ENCODE data around the gene DEFB125.

Gene DEFB125
- long read RNA-seq = 0 reads

DNA sequence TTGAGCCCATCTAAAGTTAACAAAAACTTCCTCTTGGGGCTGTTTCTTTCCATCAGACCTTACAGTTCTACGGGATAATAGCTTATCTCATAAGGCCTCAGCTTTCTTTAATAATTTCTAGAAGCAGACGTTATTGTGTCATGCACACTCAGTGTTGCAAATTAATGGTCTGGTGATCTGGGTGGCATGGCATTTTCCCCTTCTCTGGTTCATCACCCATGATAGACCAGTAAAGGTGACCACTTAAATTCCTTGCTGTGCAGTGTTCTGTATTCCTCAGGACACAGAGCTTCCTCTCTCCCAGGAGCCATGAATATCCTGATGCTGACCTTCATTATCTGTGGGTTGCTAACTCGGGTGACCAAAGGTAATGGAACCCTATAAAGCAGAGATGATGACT lies at the start of gene DEFB125:
Gene DEFB125 (plus strand): TSS at position 272 of the 400 bp plus-strand sequence. CDS start 38 bp downstream, at position 310.
- TF ChIP-seq, protein P1, sequence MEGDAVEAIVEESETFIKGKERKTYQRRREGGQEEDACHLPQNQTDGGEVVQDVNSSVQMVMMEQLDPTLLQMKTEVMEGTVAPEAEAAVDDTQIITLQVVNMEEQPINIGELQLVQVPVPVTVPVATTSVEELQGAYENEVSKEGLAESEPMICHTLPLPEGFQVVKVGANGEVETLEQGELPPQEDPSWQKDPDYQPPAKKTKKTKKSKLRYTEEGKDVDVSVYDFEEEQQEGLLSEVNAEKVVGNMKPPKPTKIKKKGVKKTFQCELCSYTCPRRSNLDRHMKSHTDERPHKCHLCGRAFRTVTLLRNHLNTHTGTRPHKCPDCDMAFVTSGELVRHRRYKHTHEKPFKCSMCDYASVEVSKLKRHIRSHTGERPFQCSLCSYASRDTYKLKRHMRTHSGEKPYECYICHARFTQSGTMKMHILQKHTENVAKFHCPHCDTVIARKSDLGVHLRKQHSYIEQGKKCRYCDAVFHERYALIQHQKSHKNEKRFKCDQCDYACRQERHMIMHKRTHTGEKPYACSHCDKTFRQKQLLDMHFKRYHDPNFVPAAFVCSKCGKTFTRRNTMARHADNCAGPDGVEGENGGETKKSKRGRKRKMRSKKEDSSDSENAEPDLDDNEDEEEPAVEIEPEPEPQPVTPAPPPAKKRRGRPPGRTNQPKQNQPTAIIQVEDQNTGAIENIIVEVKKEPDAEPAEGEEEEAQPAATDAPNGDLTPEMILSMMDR (IDR thresholded peaks at IDR 0.05; ENCODE audit: insufficient read depth, low read length) = no peak
- no peak for TF ChIP-seq SPI1 (IDR thresholded peaks at IDR 0.05; ENCODE audit: borderline replicate concordance, low read depth)
- Histone ChIP-seq H3K27me3 (ENCODE audit: insufficient read depth, poor library complexity, severe bottlenecking) (peaks cover 4% of the 10 kb centered on the region), H3K4me3 (replicated peaks; ENCODE audit: insufficient read depth, low read length) (no peak within 1 kb of the TSS), H3K27ac (replicated peaks) (no peak within 1 kb of the TSS)
- DNase-seq (ENCODE audit: low read depth in 1 of 2, low spot score in 1 of 2) = no peak

DNA sequence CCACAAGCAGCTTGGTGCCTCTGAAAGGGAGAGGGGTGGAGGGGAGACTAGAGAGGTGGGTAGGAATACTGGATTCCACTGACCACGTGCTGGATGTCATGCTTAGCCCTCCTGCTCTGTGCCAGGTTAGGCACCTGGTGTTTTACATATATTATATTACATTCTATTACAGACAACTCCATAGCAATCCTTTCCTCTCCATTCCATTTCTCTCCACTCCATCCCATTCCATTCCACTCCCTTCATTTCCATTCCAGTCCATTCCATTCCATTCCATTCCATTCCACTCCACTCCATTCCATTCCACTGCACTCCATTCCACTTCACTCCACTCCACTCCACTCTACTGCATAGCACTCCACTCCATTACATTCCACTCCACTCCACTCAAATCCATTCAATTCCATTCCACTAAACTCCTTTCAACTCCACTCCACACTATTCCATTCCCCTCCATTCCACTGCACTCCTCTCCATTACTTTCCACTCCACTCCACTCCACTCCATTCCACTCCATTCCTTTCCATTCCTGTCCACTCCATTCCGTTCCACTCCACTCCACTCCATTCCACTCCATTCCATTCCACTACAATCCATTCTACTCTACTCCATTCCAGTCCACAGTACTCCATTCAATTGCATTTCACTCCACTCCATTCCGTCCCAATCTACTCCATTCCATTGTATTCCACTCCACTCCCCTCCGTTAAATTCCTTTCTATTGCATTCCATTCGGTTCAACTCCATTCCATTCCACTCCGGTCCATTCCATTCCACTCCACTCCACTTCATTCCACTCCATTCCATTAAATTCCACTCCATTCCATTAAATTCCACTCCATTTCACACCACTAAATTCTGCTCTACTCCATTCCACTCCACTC lies 27.2 kb upstream of the DEFB125 start:
- no peak overlapping the region for H3K27ac ChIP-seq (replicated peaks)
- no peaks in the 10 kb centered on the region for H3K27me3 ChIP-seq (ENCODE audit: insufficient read depth, poor library complexity, severe bottlenecking)
- TF ChIP-seq GABPA (IDR thresholded peaks at IDR 0.05; ENCODE audit: low read depth) (no peak), POLR2AphosphoS5 (IDR thresholded peaks at IDR 0.05; ENCODE audit: low read depth) (no peak), SPI1 (IDR thresholded peaks at IDR 0.05; ENCODE audit: borderline replicate concordance, low read depth) (no peak)
- TF ChIP-seq, protein P2, sequence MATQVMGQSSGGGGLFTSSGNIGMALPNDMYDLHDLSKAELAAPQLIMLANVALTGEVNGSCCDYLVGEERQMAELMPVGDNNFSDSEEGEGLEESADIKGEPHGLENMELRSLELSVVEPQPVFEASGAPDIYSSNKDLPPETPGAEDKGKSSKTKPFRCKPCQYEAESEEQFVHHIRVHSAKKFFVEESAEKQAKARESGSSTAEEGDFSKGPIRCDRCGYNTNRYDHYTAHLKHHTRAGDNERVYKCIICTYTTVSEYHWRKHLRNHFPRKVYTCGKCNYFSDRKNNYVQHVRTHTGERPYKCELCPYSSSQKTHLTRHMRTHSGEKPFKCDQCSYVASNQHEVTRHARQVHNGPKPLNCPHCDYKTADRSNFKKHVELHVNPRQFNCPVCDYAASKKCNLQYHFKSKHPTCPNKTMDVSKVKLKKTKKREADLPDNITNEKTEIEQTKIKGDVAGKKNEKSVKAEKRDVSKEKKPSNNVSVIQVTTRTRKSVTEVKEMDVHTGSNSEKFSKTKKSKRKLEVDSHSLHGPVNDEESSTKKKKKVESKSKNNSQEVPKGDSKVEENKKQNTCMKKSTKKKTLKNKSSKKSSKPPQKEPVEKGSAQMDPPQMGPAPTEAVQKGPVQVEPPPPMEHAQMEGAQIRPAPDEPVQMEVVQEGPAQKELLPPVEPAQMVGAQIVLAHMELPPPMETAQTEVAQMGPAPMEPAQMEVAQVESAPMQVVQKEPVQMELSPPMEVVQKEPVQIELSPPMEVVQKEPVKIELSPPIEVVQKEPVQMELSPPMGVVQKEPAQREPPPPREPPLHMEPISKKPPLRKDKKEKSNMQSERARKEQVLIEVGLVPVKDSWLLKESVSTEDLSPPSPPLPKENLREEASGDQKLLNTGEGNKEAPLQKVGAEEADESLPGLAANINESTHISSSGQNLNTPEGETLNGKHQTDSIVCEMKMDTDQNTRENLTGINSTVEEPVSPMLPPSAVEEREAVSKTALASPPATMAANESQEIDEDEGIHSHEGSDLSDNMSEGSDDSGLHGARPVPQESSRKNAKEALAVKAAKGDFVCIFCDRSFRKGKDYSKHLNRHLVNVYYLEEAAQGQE (IDR thresholded peaks at IDR 0.05; ENCODE audit: insufficient replicate concordance, low read depth) = no peak
- TF ChIP-seq, protein P1 (IDR thresholded peaks at IDR 0.05; ENCODE audit: insufficient read depth, low read length) = no peak
- no peak overlapping the region for H3K4me3 ChIP-seq (replicated peaks; ENCODE audit: insufficient read depth, low read length)
- no peak for DNase-seq (ENCODE audit: low read depth in 1 of 2, low spot score in 1 of 2)

DNA sequence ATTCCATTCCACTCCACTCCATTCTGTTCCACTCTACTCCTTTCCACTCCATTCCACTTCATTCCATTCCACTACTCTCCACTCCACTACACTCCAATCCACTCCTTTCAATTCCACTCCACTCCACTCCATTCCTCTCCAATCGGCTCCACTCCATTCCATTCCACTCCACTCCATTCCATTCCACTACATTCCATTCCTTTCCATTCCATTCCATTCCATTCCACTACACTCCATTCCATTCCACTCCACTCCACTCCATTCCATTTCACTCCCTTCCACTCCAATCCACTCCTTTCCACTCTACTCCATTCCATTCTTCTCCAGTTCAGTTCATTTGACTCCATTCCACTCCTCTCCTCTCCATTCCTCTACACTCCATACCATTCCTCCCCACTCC lies 26.2 kb upstream of the DEFB125 start:
- no peak for DNase-seq (ENCODE audit: low read depth in 1 of 2, low spot score in 1 of 2)
- Histone ChIP-seq H3K4me3 (replicated peaks; ENCODE audit: insufficient read depth, low read length) (no peak overlapping the region), H3K27ac (replicated peaks) (no peak overlapping the region), H3K27me3 (ENCODE audit: insufficient read depth, poor library complexity, severe bottlenecking) (no peaks in the 10 kb centered on the region)
- TF ChIP-seq POLR2AphosphoS5 (IDR thresholded peaks at IDR 0.05; ENCODE audit: low read depth) = no peak
- TF ChIP-seq, protein P1 (IDR thresholded peaks at IDR 0.05; ENCODE audit: insufficient read depth, low read length) = no peak
- TF ChIP-seq, protein P2 (IDR thresholded peaks at IDR 0.05; ENCODE audit: insufficient replicate concordance, low read depth) = no peak
- no peak for TF ChIP-seq GABPA (IDR thresholded peaks at IDR 0.05; ENCODE audit: low read depth)
- no peak for TF ChIP-seq SPI1 (IDR thresholded peaks at IDR 0.05; ENCODE audit: borderline replicate concordance, low read depth)
